GM12878 (cell line): ENCODE measurements around the gene SNAP47. TPM values are rescaled to one million over a fixed set of nuclear protein-coding genes. Genes with fewer than 3 reads are reported as not detected.

Experiments used
- ATAC-seq: fragments of 200-7000 bp; cut with Tn5 transposase; 3 replicates; pipeline ENCODE4 v1.9.1; 2020; ENCODE audit warnings: mild to moderate bottlenecking, moderate library complexity
- BruUV-seq: library from RNA; stranded (reverse); fragments of 400-500 nt; replicated peaks from 2 replicates; lab custom pipeline; 2021; lab: Mats Ljungman, UMichigan
- CTCF ChIA-PET: fragments of 300-600 bp; sonication (Branson Sonifier 250); formaldehyde crosslinking; extraction: SDS; loops from one replicate; lab custom pipeline; 2021; ENCODE audit warnings: inconsistent platforms; lab: Yijun Ruan, JAX
- POLR2A ChIA-PET: fragments of 350-600 bp; formaldehyde crosslinking; extraction: SDS; loops from one replicate; lab custom pipeline; 2021; ENCODE audit warnings: inconsistent platforms; lab: Charles Lee
- RAD21 ChIA-PET: fragments of 300-600 bp; sonication (Branson Sonifier 250); formaldehyde crosslinking; loops from one replicate; lab custom pipeline; 2023; ENCODE audit warnings: antibody characterized with exemption; ENCODE audit not compliant: unreplicated experiment; lab: Charles Lee
- SMC1A ChIA-PET: fragments of 300-600 bp; sonication (Branson Sonifier 250); formaldehyde crosslinking; loops from one replicate; lab custom pipeline; 2023; ENCODE audit not compliant: unreplicated experiment, uncharacterized antibody; lab: Charles Lee
- DNase-seq: peaks from one replicate; pipeline ENCODE4 v3.0.0-alpha.2; 2011; ENCODE audit warnings: low read depth, low spot score
- FAIRE-seq: peaks from 3 replicates; lab custom pipeline; 2011; peaks lifted over from hg19 to GRCh38; lab: Jason Lieb, UNC
- H2AFZ ChIP-seq: 2 replicates; pipeline ENCODE4 v1.6.0; 2011; ENCODE audit warnings: low read depth, low read length, control low read depth; ENCODE audit not compliant: control insufficient read depth
- H3K27ac ChIP-seq: 2 replicates; pipeline ENCODE4 v1.5.1; 2011; ENCODE audit warnings: control low read depth; ENCODE audit not compliant: control insufficient read depth, insufficient read depth
- H3K27me3 ChIP-seq, 2 experiments: replicated peaks in 1 of 2; 2 replicates each; pipeline versions ENCODE4 v1.6.0 to v1.6.1; 2011; ENCODE audit warnings: low read length in 1 of 2; ENCODE audit not compliant: control insufficient read depth in 2 of 2, insufficient read depth in 2 of 2
- H3K36me3 ChIP-seq, 2 experiments: 2 replicates each; pipeline ENCODE4 v1.5.1; 2011; ENCODE audit warnings: low read length in 1 of 2; ENCODE audit not compliant: control insufficient read depth in 2 of 2, insufficient read depth in 2 of 2
- H3K4me1 ChIP-seq: 2 replicates; pipeline ENCODE4 v1.6.1; 2011; ENCODE audit warnings: mild to moderate bottlenecking, low read length, moderate library complexity, mixed read lengths; ENCODE audit not compliant: control insufficient read depth, insufficient read depth
- H3K4me2 ChIP-seq: 2 replicates; pipeline ENCODE4 v1.6.0; 2011; ENCODE audit warnings: control low read depth; ENCODE audit not compliant: control insufficient read depth, insufficient read depth
- H3K4me3 ChIP-seq: fragments of 200-600 bp; sonication (generic); 2 replicates; pipeline ENCODE4 v1.5.1; 2016
- H3K79me2 ChIP-seq: 2 replicates; pipeline ENCODE4 v1.6.0; 2011; ENCODE audit warnings: low read length; ENCODE audit not compliant: control insufficient read depth, insufficient read depth
- H3K9ac ChIP-seq: 2 replicates; pipeline ENCODE4 v1.8.0; 2011; ENCODE audit warnings: low read length, control low read depth, mixed read lengths; ENCODE audit not compliant: control insufficient read depth, insufficient read depth
- H3K9me3 ChIP-seq: replicated peaks from 3 replicates; pipeline ENCODE4 v1.5.1; 2011; ENCODE audit warnings: mild to moderate bottlenecking, low read length; ENCODE audit not compliant: control insufficient read depth, insufficient read depth
- H4K20me1 ChIP-seq: 2 replicates; pipeline ENCODE4 v1.6.0; 2011; ENCODE audit not compliant: control insufficient read depth, insufficient read depth
- ASH2L ChIP-seq: fragments of 300-600, 200-600 bp; sonication (generic); IDR thresholded peaks from 2 replicates; pipeline ENCODE4 v1.6.1; 2017; ENCODE audit warnings: low read depth, mild to moderate bottlenecking, borderline replicate concordance
- ATF3 ChIP-seq: IDR thresholded peaks from 2 replicates; pipeline ENCODE4 v1.6.1; 2011; ENCODE audit warnings: low read depth, mild to moderate bottlenecking, low read length, moderate library complexity, borderline replicate concordance; ENCODE audit errors: extremely low read depth
- BCL11A ChIP-seq: IDR thresholded peaks from 2 replicates; pipeline ENCODE4 v1.6.1; 2011; ENCODE audit warnings: low read depth, low read length
- FOXM1 ChIP-seq: IDR thresholded peaks from 2 replicates; pipeline ENCODE4 v1.6.1; 2012; ENCODE audit warnings: low read depth, mild to moderate bottlenecking, inconsistent platforms, low read length, moderate library complexity
- IRF5 ChIP-seq: fragments of 450-650 bp; IDR thresholded peaks from 2 replicates; pipeline ENCODE4 v1.6.1; 2017; ENCODE audit warnings: borderline replicate concordance
- NFIC ChIP-seq: IDR thresholded peaks from 2 replicates; pipeline ENCODE4 v1.6.1; 2012; ENCODE audit warnings: low read depth, mild to moderate bottlenecking, inconsistent platforms, low read length, moderate library complexity
- NFYA ChIP-seq: IDR thresholded peaks from 2 replicates; pipeline ENCODE4 v1.6.1; 2011; ENCODE audit warnings: low read depth, mild to moderate bottlenecking, low read length, improper control_type of control experiment, borderline replicate concordance
- PAX5 ChIP-seq: IDR thresholded peaks from 2 replicates; pipeline ENCODE4 v1.6.1; 2011; ENCODE audit warnings: low read depth, low read length, borderline replicate concordance
- REST ChIP-seq: IDR thresholded peaks from 2 replicates; pipeline ENCODE4 v1.6.1; 2012; ENCODE audit warnings: mild to moderate bottlenecking, low read depth, low read length
- SIN3A ChIP-seq: IDR thresholded peaks from 2 replicates; pipeline ENCODE4 v1.6.1; 2012; ENCODE audit warnings: low read depth, low read length, improper control_type of control experiment
- SMAD5 ChIP-seq: IDR thresholded peaks from 2 replicates; pipeline ENCODE4 v1.6.1; 2016; ENCODE audit warnings: antibody characterized with exemption, low read depth
- SP1 ChIP-seq: IDR thresholded peaks from one replicate; pipeline ENCODE4 v1.6.1; 2011; ENCODE audit warnings: low read depth, low read length
- WGBS: methylation state at CpG from one replicate; pipeline ENCODE4 v1.1.6; 2016; ENCODE audit warnings: low lambda C conversion rate; ENCODE audit not compliant: insufficient replicate concordance, insufficient coverage; ENCODE audit errors: missing lambda C conversion rate; 5-methylcytosine and 5-hydroxymethylcytosine counted together
- in situ Hi-C: fragments of 300-500 bp; cut with MboI; formaldehyde crosslinking; loops from 9 replicates; pipeline ENCODE4 v1.14.3; 2018; ENCODE audit warnings: mixed read lengths
- intact Hi-C: fragments of 100-400 bp; cut with micrococcal nuclease; formaldehyde crosslinking; loops from one replicate; pipeline ENCODE4 v1.14.2; 2022; ENCODE audit not compliant: unreplicated experiment
- polyA plus RNA-seq, 11 experiments: library from polyadenylated mRNA; depleted of rRNA in 4 of 11; unstranded in 6 of 11; stranded (reverse) in 5 of 11; fragments of >200 nt; fragmentation: Nextera tagmentation in 4 of 11; fragmentation: Illumina TruSeq in 1 of 11; extraction: Ambion mirVana in 4 of 11; extraction: Trizol in 1 of 11; gene quantifications; 1 replicate in 1 of 11; 2 replicates in 10 of 11; pipeline versions ENCODE4 v1.2.1 to v1.2.3, GENCODE V29; 2011 to 2016; ENCODE audit warnings: inconsistent platforms in 2 of 11, missing spikeins in 2 of 11, low read depth in 1 of 11
- total RNA-seq, 4 experiments: library from RNA; depleted of rRNA in 3 of 4; stranded (reverse); fragments of >200 nt in 3 of 4; fragmentation: Illumina TruSeq in 1 of 4; extraction: Trizol in 1 of 4; gene quantifications; 2 replicates each; pipeline versions ENCODE4 v1.2.1 to v1.2.3, GENCODE V29; 2013 to 2021

The SNAP47 gene
- total and polyA plus RNA-seq, 10 of the 15 experiments (the other 5 are each of a cell fraction or from before 2014, with no cell fraction given): 1.3 to 39.6 (median 25.2) TPM

- no peaks in the 10 kb centered on the region for H3K9me3 ChIP-seq
- H3K27me3 ChIP-seq: no peaks in the 10 kb centered on the region
- TF ChIP-seq REST (no peak), PAX5 (no peak), NFIC (no peak), IRF5 (no peak), SP1 (no peak), ASH2L (no peak), BCL11A (no peak), SMAD5 (no peak), NFYA (no peak), SIN3A (no peak), ATF3 (no peak), FOXM1 (no peak)
- RAD21 ChIA-PET: no interaction called here
- H3K27ac ChIP-seq: no peak overlapping the region
- H3K4me1 ChIP-seq: no peaks in the 10 kb centered on the region
- FAIRE-seq (no peak), DNase-seq (no peak), ATAC-seq (no peak)
- in situ Hi-C loops: no loop called here
- H3K9ac ChIP-seq: no peak overlapping the region
- BruUV-seq: no TSS peak
- SMC1A ChIA-PET: no interaction called here
- no peak overlapping the region for H3K4me3 ChIP-seq
- no peaks in the 10 kb centered on the region for H3K36me3 ChIP-seq
- CTCF ChIA-PET: no interaction called here
- 34% methylated on average over 12 of the region's 12 CpGs for WGBS
- POLR2A ChIA-PET: no interaction called here
- H3K4me2 ChIP-seq: no peak overlapping the region
- no peak overlapping the region for H2AFZ ChIP-seq
- intact Hi-C loops: no loop called here
- no peaks in the 10 kb centered on the region for H4K20me1 ChIP-seq
- no peaks in the 10 kb centered on the region for H3K79me2 ChIP-seq
These were observed 58.9 kb downstream of the SNAP47 start for GRCh38 chr1:227793948-227794816.
